PC-9 (cell line): ENCODE measurements around the gene AS3MT. TPM values are rescaled to one million over a fixed set of nuclear protein-coding genes. Genes with fewer than 3 reads are reported as not detected.

Source experiments
- BruUV-seq: library from RNA; stranded (reverse); fragments of 400-500 nt; replicated peaks from 2 replicates; lab custom pipeline; 2021; lab: Mats Ljungman, UMichigan
- CTCF ChIA-PET: fragments of 300-600 bp; sonication (Branson Sonifier 250); formaldehyde crosslinking; loops from one replicate; lab custom pipeline; 2022; ENCODE audit warnings: antibody characterized with exemption; lab: Charles Lee
- POLR2A ChIA-PET: fragments of 300-600 bp; sonication (Branson Sonifier 250); formaldehyde crosslinking; loops from one replicate; lab custom pipeline; 2022; ENCODE audit warnings: antibody characterized with exemption; ENCODE audit not compliant: unreplicated experiment; lab: Charles Lee
- DNase-seq, 2 experiments: peaks; one replicate each; pipeline versions ENCODE4 v3.0.0 to v3.0.0-alpha.2; 2015 to 2022; ENCODE audit warnings: mixed read lengths in 1 of 2
- H2AFZ ChIP-seq: fragments of 200-600 bp; sonication (generic); 2 replicates; pipeline ENCODE4 v1.8.1; 2017; ENCODE audit warnings: antibody characterized with exemption
- H3F3A ChIP-seq: fragments of 200-600 bp; sonication (generic); 2 replicates; pipeline ENCODE4 v1.8.1; 2017; ENCODE audit warnings: antibody characterized with exemption, mild to moderate bottlenecking, low read depth; ENCODE audit not compliant: insufficient read depth
- H3K27ac ChIP-seq: fragments of 200-600 bp; sonication (generic); 2 replicates; pipeline ENCODE4 v1.6.1; 2016; ENCODE audit warnings: mixed run types
- H3K27me3 ChIP-seq: fragments of 200-600 bp; sonication (generic); 2 replicates; pipeline ENCODE4 v1.6.1; 2016; ENCODE audit warnings: low read depth, mixed run types; ENCODE audit not compliant: insufficient read depth
- H3K36me3 ChIP-seq: fragments of 200-600 bp; sonication (generic); 2 replicates; pipeline ENCODE4 v1.6.1; 2016; ENCODE audit warnings: low read depth, mixed run types
- H3K4me1 ChIP-seq: fragments of 200-600 bp; sonication (generic); replicated peaks from 2 replicates; pipeline ENCODE4 v1.6.1; 2016; ENCODE audit warnings: mixed run types; ENCODE audit not compliant: insufficient read depth
- H3K4me2 ChIP-seq: fragments of 200-600 bp; sonication (generic); 2 replicates; pipeline ENCODE4 v1.6.1; 2017; ENCODE audit warnings: mixed run types
- H3K4me3 ChIP-seq: fragments of 200-600 bp; sonication (generic); 2 replicates; pipeline ENCODE4 v1.6.1; 2016; ENCODE audit warnings: mixed run types
- H3K79me2 ChIP-seq: fragments of 200-600 bp; sonication (generic); 2 replicates; pipeline ENCODE4 v1.6.1; 2017; ENCODE audit warnings: low read depth, mixed run types
- H3K9me2 ChIP-seq: fragments of 200-600 bp; sonication (generic); 2 replicates; pipeline ENCODE4 v1.8.1; 2017; ENCODE audit warnings: mild to moderate bottlenecking; ENCODE audit not compliant: insufficient read depth
- H3K9me3 ChIP-seq: fragments of 200-600 bp; sonication (generic); 2 replicates; pipeline ENCODE4 v1.8.1; 2016; ENCODE audit warnings: low read depth; ENCODE audit not compliant: insufficient read depth
- H4K20me1 ChIP-seq: fragments of 200-600 bp; sonication (generic); 2 replicates; pipeline ENCODE4 v1.8.1; 2017; ENCODE audit not compliant: insufficient read depth
- EZH2 ChIP-seq: fragments of 200-600 bp; sonication (generic); IDR thresholded peaks from 2 replicates; pipeline ENCODE4 v1.8.0; 2017; ENCODE audit warnings: antibody characterized with exemption, low read depth
- intact Hi-C: fragments of 100-400 bp; cut with micrococcal nuclease; formaldehyde crosslinking; loops from one replicate; pipeline ENCODE4 v1.10.0; 2022; ENCODE audit not compliant: unreplicated experiment
- total RNA-seq: library from RNA; stranded (reverse); gene quantifications from 2 replicates; pipeline ENCODE4 v1.2.3, GENCODE V29; 2021
- TF ChIP-seq, protein P1 (sequence below): fragments of 200-600 bp; sonication (generic); conservative IDR thresholded peaks from 2 replicates; pipeline ENCODE4 v1.6.1; 2017; ENCODE audit warnings: mixed run types, antibody characterized with exemption, mild to moderate bottlenecking, moderate library complexity

AS3MT gene
- total RNA-seq, 1 experiment from 2014 or later, result 0.22 TPM

DNA sequence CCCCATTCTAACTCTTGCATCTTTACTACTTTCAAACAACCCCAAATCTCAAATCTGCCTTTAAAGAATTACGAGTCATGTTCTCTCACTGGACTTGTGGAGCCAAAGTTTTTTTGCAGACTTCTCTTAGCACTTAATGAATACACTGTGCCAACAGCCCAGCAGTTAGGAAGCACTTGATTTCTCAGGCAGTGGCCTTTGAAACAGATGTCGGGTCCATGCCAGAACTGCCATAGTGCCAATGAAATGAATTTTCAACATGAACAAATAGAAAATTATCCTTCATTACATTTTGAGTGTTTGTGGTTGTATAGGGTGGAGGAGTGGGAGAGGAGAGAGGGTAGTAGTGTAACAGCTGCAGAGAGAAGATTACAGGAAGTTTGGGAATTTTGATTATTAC is 9.4 kb upstream of the AS3MT start:
- POLR2A ChIA-PET, result interaction anchor here (0.7 kb wide), 1 partner anchor 185 kb away, joined by 6 read pairs; no protein-coding TSS in a partner anchor
- no peak overlapping the region for H3K4me2 ChIP-seq
- no peak for TF ChIP-seq EZH2
- TF ChIP-seq, protein P1, sequence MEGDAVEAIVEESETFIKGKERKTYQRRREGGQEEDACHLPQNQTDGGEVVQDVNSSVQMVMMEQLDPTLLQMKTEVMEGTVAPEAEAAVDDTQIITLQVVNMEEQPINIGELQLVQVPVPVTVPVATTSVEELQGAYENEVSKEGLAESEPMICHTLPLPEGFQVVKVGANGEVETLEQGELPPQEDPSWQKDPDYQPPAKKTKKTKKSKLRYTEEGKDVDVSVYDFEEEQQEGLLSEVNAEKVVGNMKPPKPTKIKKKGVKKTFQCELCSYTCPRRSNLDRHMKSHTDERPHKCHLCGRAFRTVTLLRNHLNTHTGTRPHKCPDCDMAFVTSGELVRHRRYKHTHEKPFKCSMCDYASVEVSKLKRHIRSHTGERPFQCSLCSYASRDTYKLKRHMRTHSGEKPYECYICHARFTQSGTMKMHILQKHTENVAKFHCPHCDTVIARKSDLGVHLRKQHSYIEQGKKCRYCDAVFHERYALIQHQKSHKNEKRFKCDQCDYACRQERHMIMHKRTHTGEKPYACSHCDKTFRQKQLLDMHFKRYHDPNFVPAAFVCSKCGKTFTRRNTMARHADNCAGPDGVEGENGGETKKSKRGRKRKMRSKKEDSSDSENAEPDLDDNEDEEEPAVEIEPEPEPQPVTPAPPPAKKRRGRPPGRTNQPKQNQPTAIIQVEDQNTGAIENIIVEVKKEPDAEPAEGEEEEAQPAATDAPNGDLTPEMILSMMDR, result no peak
- no peak for DNase-seq
- H3F3A ChIP-seq, result no peaks in the 10 kb centered on the region
- intact Hi-C loops, result no loop called here
- no peaks in the 10 kb centered on the region for H4K20me1 ChIP-seq
- no peaks in the 10 kb centered on the region for H3K36me3 ChIP-seq
- no peaks in the 10 kb centered on the region for H3K4me1 ChIP-seq
- no peaks in the 10 kb centered on the region for H3K27me3 ChIP-seq
- H3K9me2 ChIP-seq, result no peaks in the 10 kb centered on the region
- CTCF ChIA-PET, result no interaction called here
- no peaks in the 10 kb centered on the region for H3K9me3 ChIP-seq
- BruUV-seq, result no TSS peak
- H2AFZ ChIP-seq, result no peak overlapping the region
- no peak overlapping the region for H3K4me3 ChIP-seq
- peaks cover 7% of the 10 kb centered on the region for H3K79me2 ChIP-seq
- H3K27ac ChIP-seq, result no peak overlapping the region

DNA sequence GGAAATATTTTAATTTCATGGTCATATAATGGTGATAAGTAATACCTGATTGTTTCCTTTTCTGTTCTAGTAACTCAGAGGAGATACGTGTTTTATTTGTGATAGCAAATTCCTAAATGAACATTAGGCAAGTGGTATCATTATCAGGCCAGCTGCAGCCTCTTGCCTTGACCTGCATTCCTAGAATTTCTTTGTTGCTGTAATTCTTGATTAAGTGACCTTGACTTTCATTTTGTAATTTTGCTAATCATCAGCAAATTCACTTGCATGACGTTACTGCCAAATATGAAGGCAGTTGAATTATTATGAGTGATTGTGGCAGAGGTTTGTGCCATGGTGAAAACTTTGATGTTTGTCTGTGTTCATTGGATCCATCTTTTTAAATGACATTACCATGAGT is 5.6 kb upstream of the AS3MT start:
- H3K4me3 ChIP-seq, result no peak overlapping the region
- no peaks in the 10 kb centered on the region for H3K36me3 ChIP-seq
- H4K20me1 ChIP-seq, result no peaks in the 10 kb centered on the region
- no peaks in the 10 kb centered on the region for H3K79me2 ChIP-seq
- CTCF ChIA-PET, result no interaction called here
- POLR2A ChIA-PET, result no interaction called here
- no peaks in the 10 kb centered on the region for H3F3A ChIP-seq
- intact Hi-C loops, result no loop called here
- H3K27me3 ChIP-seq, result no peaks in the 10 kb centered on the region
- no peak for DNase-seq
- no peak overlapping the region for H3K27ac ChIP-seq
- no peaks in the 10 kb centered on the region for H3K9me2 ChIP-seq
- no TSS peak for BruUV-seq
- TF ChIP-seq EZH2, result no peak
- TF ChIP-seq, protein P1, result no peak
- H3K4me2 ChIP-seq, result no peak overlapping the region
- no peaks in the 10 kb centered on the region for H3K9me3 ChIP-seq
- H2AFZ ChIP-seq, result no peak overlapping the region
- no peaks in the 10 kb centered on the region for H3K4me1 ChIP-seq

DNA sequence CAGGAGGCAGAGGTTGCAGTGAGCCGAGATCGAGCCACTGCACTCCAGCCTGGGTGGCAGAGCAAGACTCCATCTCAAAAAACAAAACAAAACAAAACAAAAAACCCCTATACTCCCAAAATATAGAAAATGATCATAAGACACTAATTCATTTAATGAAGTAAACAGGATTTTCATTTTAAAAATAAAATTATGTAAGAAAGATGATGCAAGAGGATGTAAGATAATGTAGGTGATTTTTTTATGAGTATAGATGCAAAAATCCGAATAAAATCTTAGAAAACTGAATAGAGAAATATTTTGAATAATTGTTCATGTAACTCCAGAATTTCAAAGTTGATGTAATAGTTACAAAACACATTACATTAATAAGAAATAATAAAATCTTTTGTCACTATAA is 3.6 kb upstream of the AS3MT start:
- Histone ChIP-seq H3K36me3 (no peaks in the 10 kb centered on the region), H3F3A (no peaks in the 10 kb centered on the region), H3K27me3 (no peaks in the 10 kb centered on the region), H3K27ac (no peak overlapping the region), H3K4me3 (no peak overlapping the region), H3K9me3 (no peaks in the 10 kb centered on the region), H3K79me2 (no peaks in the 10 kb centered on the region), H2AFZ (no peak overlapping the region), H4K20me1 (no peaks in the 10 kb centered on the region), H3K4me2 (no peak overlapping the region), H3K9me2 (no peaks in the 10 kb centered on the region), H3K4me1 (no peaks in the 10 kb centered on the region)
- no peak for DNase-seq
- BruUV-seq, result no TSS peak
- intact Hi-C loops, result no loop called here
- ChIA-PET CTCF (no interaction called here), POLR2A (no interaction called here)
- TF ChIP-seq EZH2, result no peak
- TF ChIP-seq, protein P1, result no peak
